Stimulated activated CD4-positive, alpha-beta T cell treated with anti-CD3 and anti-CD28 coated beads, Interleukin-15, amount 100 ng/mL, for 48 hours (primary cell): ENCODE results near the gene PRPF6.
"Not testable (repeated sequence)": the region's sequence is repeated elsewhere in the genome, so short reads cannot be mapped to it uniquely, and the experiment has no call there.

Experiments
- DNase-seq, 2 donors: peaks; one replicate each; pipeline ENCODE4 v3.0.0-alpha.2; 2020; ENCODE audit warnings: low read depth in 2 of 2

PRPF6 gene

DNA sequence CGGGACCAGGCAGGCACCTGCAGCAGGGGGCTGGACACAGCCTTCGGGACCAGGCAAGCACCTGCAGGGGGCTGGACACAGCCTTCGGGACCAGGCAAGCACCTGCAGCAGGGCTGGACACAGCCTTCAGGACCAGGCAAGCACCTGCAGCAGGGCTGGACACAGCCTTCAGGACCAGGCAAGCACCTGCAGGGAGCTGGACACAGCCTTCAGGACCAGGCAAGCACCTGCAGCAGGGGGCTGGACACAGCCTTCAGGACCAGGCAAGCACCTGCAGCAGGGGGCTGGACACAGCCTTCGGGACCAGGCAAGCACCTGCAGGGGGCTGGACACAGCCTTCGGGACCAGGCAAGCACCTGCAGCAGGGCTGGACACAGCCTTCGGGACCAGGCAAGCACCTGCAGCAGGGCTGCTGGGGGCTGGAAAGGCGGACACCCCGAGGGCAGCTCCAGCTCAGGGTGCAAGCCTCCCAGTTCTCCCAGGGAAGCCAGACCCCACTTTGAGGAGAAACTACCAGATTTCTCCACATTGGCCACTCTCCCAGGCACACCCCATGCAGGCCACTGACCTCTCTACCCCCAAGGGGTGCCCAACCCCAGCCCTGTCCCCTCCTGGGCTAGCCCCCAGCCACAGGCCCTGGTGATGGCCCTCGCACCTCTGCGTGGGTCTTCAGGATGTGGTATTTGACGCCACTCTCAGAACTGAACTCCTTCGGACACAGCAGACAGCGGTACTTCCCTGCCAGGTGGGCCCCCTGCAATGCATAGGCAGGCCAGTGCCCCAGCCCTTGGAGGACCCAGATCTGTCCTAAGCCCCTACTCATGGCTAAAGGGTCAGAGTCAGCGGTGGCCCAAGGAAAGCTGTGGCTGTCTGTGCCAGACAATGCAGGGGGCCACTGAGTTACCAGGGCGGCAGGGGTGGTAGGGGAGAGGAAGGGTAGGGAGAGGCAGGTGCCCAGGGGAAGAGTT, 20.0 kb upstream of the PRPF6 start:
- DNase-seq = not testable (repeated sequence)

- no peak for DNase-seq
Measured at GRCh38 chr20:63961664-63962425, 19.1 kb upstream of the PRPF6 start.

DNA sequence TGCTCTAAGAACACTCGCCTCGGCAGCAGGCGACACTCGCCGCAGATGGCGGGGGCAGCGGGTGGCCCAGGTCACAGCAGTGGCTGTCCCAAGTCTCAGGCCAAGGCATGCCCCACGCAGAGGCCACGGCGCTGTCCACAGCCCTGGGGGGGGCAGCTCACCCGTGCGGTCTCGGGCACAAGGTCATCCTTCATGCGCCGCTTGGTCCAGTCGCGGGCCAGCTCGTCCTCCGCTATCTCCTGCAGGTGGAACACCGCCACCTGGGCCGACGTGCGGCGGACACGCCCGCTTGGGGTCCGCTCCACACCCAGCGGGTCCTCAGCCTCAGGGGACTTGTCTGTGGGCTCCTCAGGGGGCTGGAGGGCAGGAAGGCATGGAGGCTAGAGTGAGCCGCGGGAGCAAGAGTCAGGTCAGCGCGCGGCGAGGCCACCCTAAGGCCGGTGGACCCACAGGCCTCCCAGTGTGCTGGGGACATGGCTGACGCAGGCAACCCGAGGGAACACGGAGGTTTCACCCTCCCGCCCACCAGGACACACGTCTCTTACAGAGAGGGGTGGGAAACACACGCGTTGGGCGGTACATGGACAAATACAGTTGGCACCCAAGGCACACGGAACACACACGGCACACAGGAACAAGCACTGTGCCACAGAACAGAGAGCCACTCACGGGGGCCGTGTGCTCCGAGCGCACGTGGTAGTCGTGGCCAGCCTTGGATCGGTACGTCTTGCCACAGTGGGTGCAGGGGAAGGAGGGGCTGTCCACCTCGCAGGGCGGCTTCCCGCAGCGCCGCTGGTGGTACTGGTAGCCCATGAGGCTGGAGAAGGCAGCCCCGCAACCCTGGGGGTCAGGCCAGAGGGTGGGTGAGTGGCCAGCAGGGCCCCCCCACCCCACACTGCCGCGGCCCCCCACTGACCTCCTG, 18.2 kb upstream of the PRPF6 start:
- DNase-seq = no peak

DNA sequence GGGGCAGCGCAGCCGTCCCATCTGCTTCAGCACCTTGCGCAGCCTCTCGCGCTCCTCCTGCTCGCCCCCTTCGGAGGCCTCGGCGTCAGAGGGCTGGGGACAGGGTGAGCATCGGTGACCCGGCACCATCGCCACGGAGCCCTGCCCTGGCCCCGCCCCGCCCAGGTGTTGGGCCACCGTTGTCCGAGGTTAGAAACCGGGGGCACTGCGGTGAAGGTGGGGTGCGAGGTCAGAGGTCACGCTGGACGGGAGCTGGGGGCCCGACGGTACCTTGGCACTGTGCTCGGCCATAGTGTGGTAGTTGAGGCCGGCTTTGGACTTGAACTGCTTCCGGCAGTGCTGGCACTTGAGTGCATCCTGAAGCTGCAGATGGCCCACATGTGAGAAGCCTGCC, 17.6 kb upstream of the PRPF6 start:
- no peak for DNase-seq

- DNase-seq = no peak
Measured at GRCh38 chr20:63963784-63964301, 17.1 kb upstream of the PRPF6 start.

DNA sequence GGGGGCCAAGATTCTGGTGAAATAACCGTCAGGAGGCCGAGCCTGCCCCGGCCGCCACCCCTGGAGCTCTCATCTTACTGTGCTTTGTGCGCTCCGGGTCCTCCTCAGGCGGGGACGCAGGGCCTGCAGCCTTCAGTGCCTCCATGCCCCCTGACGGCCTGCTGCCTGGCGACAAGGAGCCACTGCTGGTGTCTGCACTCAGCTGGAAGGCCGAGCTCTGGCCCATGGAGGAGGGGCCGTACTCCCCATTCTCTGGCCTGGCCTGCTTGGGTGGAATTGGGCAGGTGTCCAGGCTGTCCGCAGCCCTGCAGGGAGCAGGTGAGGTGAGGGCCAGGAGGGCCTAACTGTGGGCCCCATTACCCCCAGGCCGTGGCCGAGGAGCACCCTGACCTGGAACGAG, 16.5 kb upstream of the PRPF6 start:
- no peak for DNase-seq

DNA sequence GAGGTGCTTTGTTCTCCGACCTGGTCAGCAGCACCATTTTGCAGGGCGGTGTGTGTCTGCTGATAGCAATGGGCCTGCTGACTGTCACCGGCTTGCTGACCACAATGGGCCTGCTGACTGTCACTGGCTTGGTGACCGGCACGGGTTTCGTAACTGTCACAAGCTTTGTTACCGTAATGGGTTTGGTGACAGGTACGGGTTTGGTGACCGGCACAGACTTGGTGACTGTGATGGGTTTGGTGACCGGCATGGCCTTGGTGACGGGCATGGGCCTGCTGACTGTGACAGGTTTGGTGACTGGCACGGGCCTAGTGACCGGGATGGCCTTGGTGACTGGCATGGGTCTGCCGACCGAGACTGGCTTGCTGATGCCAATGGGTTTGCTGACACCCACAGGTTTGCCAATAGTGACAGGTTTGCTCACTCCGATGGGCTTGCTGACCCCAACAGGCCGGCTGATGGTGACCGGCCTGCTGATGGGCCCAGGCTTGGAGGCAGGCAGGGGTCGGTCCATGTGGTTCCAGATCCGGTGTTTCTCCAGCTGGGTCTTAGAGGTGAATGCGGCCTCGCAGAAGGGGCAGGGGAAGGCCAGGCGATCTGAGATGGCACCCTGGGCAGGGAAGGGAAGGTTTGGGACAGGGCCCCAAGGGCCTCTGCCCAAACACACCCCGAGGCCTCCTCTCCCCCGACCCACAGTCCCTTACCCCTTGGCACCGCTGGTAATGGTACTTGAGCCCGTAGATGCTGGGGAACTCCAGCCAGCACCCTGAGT, 14.6 kb upstream of the PRPF6 start:
- DNase-seq = no peak

DNA sequence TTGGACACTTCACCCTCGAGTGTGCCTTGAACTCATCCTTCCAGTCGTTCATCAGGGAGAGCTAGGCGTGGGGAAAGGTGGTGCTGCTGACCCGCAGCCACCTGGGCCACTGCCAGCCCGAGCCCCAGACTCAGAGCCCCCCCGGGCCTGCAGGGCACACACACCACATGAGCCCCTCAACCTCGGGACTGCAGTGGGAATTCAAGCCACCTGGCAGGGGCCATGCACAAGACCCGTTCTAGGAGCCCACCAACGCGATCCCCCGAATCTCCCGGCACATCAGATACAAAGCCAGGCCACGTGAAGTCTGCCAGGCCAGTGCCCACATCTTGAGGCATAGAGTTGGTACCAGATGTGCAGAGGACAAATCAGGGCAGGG, 14.0 kb upstream of the PRPF6 start:
- DNase-seq = no peak

DNA sequence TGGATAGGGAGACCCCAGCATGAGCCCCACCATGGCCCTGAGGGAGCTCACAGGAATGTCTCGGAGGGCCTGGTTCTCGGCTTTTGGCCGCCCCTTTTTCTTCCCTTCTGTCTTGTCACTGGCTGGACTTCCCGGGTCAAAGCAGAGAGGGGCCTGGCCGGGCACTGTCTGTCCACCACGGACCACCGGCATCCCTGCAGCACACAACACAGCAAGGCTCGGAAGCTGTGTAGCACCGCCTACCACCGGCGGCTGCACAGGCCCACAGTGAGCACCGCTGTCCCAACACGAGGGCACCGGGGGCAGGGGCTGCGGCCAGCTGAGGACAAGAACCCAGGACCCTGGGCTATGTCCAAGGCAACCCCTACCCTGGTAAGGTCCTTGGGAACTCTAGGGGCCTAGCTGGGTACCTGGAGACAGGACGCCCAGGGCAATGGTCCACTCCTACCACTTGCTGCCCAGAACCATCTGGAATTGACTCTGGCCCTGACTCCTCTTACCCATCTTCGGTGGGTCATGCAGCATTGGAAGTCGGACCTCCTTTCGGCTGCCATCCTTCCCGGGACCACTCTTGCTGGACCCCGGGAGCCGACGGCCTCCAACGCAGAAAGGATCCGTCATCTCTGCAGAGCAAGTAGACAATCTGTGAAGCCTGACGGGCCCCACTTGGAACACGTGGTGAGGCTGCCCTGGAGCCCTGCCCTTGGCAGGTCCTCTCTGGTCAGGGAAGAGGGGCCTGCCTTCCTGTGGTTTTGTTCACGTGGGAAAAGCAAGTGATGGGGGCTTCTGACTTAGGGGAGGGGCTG, 13.4 kb upstream of the PRPF6 start:
- no peak for DNase-seq

GRCh38 chr20:63968136-63968927, 12.6 kb upstream of the PRPF6 start:
- DNase-seq = no peak

DNA sequence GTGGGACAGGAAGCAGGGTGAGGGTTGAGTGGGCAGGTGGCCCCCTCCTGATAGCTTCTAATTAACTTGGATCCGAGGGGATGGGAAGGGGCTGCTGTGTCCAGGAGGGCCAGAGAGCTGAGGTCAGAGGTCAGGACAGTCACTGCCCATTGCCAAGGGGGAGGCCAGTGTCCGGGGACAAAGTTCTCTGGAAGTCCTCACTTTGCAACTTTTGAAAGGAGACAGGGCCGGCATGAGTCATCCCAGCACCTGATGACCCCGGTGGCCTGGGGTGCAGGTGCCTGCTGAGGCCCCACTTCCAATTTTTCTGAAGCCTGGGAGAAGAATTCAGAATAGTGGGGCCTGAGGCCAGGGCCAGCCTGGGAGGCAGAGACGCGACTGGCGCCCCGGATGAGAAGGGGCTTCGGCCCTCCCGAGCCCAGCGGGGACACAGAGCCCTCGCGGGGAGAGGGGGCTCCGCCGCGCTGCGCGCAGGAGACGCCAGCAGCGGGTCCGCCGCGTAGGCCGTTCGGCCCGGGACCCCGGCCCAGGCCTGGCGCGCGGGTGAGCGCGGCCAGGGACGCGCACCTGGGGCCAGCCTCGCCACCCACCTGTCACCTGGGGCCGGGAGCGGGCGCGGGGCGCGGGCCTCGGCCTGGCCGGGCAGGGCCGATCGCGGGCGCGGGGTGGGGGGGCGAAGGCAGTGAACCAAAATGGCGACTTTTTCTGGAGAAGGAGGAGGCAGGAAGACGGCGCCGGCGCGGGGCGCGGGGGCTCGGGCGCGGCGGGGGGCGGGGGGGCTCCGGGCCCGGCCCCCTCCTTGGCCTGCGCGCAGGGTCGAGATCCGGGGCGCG, 11.8 kb upstream of the PRPF6 start:
- no peak for DNase-seq

DNA sequence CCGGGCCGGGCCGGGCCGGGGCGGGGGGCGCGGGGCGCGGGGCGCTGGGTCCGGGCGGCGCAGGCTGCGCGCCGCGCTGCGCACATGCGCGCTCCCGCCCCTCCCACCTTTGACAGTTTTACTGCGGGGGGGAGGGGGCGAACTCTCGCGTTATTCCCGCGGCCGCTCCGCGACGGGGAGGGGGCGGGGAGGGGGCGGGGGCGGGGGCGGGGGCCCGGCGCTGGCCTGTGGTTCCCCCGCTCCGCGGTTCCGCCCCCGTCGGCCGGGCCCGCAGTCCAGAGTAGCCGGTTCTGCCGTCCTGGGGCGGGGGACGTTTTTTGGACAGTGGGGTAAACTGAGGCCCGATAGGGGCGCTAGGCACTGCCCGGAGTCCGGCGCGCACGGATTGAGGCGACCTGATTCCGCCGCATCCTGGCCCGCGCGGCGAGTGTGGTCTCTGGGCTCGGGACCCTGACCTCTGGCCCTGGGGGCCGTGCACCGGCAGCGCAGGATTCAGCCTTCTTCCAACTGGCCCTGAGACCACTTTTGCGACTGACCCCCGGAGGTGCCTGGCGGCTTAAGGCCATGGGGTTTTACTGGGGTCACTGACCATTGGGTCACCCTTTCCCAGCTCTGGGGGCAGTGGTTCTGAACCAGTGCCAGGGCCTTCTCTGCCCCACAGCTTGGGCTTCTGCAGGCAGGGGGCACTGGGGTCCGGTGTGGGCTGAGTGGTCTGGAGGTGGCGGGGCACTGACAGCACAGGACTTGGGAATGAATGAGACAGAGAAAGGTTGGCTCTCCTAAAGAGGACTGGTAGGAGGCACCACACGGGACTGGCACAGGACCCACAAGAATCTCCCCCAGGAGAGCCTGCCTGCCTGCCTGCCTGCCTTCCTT, 10.9 kb upstream of the PRPF6 start, which contains the start of gene ZNF512B:
Gene ZNF512B (minus strand): TSS at position 93 of the 876 bp plus-strand sequence. CDS start 1,980 bp downstream, outside the sequence.
- no peak for DNase-seq

DNA sequence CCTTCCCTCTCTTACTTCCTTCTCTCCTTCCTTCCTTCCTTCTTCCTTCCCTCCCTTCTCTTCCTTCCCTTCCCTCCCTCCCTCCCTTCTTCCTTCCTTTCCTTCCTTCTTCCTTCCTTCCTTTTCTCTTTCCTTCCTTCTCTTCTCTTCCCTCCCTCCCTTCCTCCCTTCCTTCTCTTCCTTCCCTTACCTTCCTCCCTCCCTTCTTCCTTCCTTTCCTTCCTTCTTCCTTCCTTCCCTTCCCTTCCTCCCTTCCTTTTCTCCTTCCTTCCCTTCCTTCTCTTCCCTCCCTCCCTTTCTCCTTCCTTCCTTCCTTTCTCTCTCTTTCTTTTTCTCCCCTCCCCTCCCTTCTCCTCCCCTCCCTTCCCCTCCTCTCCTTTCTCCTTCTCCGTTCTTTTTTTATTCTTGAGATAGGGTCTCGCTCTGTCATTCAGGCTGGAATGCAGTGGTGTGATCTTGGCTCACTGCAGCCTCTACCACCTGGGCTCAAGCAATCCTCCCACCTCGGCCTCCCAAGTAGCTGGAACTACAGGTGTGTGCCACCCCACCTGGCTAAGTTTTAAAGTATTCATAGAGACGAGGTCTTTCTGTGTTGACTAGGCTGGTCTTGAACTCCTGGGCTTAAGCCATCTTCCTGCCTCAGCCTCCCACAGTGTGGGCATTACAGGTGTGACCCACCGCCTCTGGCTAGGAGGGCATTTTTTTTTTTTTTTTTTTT, 10.1 kb upstream of the PRPF6 start:
- DNase-seq = no peak

DNA sequence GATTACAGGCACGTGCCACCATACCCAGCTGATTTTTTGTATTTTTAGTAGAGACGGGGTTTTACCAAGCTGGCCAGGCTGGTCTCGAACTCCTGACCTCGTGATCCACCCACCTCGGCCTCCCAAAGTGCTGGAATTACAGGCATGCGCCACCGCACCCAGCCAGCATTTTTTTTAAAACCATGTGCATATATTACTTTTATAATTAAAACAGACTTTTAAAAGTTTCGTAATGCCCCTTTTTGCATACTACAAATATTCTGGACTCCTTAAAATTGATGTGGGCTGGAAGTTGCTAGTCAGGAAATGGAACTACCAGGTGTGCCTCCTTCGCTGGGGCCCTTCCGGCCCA, 9.0 kb upstream of the PRPF6 start:
- DNase-seq = not testable (repeated sequence)

GRCh38 chr20:63972312-63973159, 8.4 kb upstream of the PRPF6 start:
- no peak for DNase-seq

DNA sequence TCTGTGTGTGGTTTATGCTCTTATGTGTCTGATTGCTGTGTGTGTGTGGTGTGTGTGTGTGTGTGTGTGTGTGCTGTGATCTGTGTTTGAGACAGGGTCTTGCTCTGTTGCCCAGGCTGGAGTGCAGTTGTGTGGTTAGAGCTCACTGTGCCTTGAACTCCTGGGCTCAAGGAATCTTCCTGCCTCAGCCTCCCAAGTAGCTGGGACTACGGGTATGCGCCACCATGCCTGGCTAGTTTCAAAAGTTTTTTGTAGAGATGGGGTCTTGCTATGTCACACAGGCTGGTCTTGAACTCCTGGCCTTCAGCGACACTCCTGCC, 7.8 kb upstream of the PRPF6 start:
- no peak for DNase-seq
